Adrenal gland (tissue), 5 donors: ENCODE data around the gene VPS35L.

ENCODE experiments used
- POLR2A ChIP-seq, 2 donors: fragments of 450-650 bp; IDR thresholded peaks; one replicate each; pipeline ENCODE4 v1.6.1; 2017; ENCODE audit warnings: antibody characterized with exemption in 2 of 2, mild to moderate bottlenecking in 2 of 2, moderate library complexity in 1 of 2
- TF ChIP-seq, protein P1 (sequence below), 6 experiments: fragments of 450-650 bp in 4 of 6; fragments of 200-600 bp in 2 of 6; sonication (generic) in 1 of 6; IDR thresholded peaks; 1 replicate in 5 of 6; 2 replicates in 1 of 6; pipeline versions ENCODE4 v1.5.1 to v1.8.0; 2016 to 2021; ENCODE audit warnings: antibody characterized with exemption in 6 of 6, mild to moderate bottlenecking in 2 of 6, moderate library complexity in 1 of 6
- donor health status: DM: no; HTN: no; CAD: no.

DNA sequence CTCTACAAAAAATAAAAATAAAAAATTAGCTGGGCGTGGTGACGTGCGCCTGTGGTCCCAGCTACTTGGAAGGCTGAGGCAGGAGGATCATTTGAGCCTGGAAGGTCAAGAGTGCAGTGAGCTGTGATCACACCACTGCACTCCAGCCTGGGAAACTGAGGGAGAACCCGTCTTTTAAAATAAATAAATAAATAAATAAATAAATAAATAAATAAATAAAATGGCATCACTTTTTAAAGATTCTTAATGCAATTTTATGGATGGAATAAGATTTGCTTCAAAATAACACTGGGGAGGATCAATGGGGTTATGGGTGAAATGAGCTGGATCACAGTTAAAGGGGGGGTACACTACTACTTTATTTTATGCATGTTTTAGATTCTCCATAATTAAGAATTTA, 48.5 kb upstream of the VPS35L start:
- TF ChIP-seq, protein P1, sequence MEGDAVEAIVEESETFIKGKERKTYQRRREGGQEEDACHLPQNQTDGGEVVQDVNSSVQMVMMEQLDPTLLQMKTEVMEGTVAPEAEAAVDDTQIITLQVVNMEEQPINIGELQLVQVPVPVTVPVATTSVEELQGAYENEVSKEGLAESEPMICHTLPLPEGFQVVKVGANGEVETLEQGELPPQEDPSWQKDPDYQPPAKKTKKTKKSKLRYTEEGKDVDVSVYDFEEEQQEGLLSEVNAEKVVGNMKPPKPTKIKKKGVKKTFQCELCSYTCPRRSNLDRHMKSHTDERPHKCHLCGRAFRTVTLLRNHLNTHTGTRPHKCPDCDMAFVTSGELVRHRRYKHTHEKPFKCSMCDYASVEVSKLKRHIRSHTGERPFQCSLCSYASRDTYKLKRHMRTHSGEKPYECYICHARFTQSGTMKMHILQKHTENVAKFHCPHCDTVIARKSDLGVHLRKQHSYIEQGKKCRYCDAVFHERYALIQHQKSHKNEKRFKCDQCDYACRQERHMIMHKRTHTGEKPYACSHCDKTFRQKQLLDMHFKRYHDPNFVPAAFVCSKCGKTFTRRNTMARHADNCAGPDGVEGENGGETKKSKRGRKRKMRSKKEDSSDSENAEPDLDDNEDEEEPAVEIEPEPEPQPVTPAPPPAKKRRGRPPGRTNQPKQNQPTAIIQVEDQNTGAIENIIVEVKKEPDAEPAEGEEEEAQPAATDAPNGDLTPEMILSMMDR (IDR thresholded peaks at IDR 0.05), result no peak
- TF ChIP-seq POLR2A (IDR thresholded peaks at IDR 0.05), result no peak
